Suprapubic skin (tissue), 4 donors: ENCODE measurements around the gene ICAM2. TPM values are rescaled to one million over a fixed set of nuclear protein-coding genes. Genes with fewer than 3 reads are reported as not detected.

Source experiments
- DNase-seq, 2 donors: peaks; one replicate each; pipeline ENCODE4 v3.0.0-alpha.2; 2019; ENCODE audit warnings: low spot score in 2 of 2
- H3K27ac ChIP-seq: fragments of 200-600 bp; sonication (generic); one replicate; pipeline ENCODE4 v1.5.1; 2019
- H3K27me3 ChIP-seq: fragments of 200-600 bp; sonication (generic); one replicate; pipeline ENCODE4 v1.5.1; 2019
- H3K36me3 ChIP-seq: fragments of 200-600 bp; sonication (generic); one replicate; pipeline ENCODE4 v1.5.1; 2019
- H3K4me1 ChIP-seq: fragments of 200-600 bp; sonication (generic); one replicate; pipeline ENCODE4 v1.5.1; 2019
- H3K4me3 ChIP-seq: fragments of 200-600 bp; sonication (generic); one replicate; pipeline ENCODE4 v1.5.1; 2019; ENCODE audit warnings: mild to moderate bottlenecking
- H3K9me3 ChIP-seq: fragments of 200-600 bp; sonication (generic); one replicate; pipeline ENCODE4 v1.5.1; 2019
- CTCF ChIP-seq, 2 donors: fragments of 200-600 bp in 1 of 2; fragments of 450-650 bp in 1 of 2; sonication (generic) in 1 of 2; IDR thresholded peaks; one replicate each; pipeline ENCODE4 v1.5.1; 2016 to 2019; ENCODE audit warnings: antibody characterized with exemption in 2 of 2, mild to moderate bottlenecking in 1 of 2, moderate library complexity in 1 of 2
- EP300 ChIP-seq: sonication (generic); formaldehyde crosslinking; IDR thresholded peaks from one replicate; pipeline ENCODE4 v1.6.1; 2017; ENCODE audit warnings: antibody characterized with exemption
- POLR2A ChIP-seq, 2 donors: fragments of 450-650 bp; IDR thresholded peaks; one replicate each; pipeline ENCODE4 v1.6.1; 2017; ENCODE audit warnings: antibody characterized with exemption in 2 of 2, mild to moderate bottlenecking in 2 of 2, moderate library complexity in 2 of 2
- POLR2AphosphoS5 ChIP-seq, 3 donors: sonication (generic); formaldehyde crosslinking; IDR thresholded peaks; one replicate each; pipeline ENCODE4 v1.6.1; 2017; ENCODE audit warnings: antibody characterized with exemption in 3 of 3
- WGBS: methylation state at CpG from one replicate; pipeline ENCODE4 v1.1.5; 2018; 5-methylcytosine and 5-hydroxymethylcytosine counted together
- total RNA-seq, 4 donors: library from RNA; depleted of rRNA; stranded (reverse); fragments of >200 nt; gene quantifications; one replicate each; pipeline ENCODE4 v1.1.0, GENCODE V29; 2016

The ICAM2 gene
- total RNA-seq, 4 donors from 2014 or later: 8.4 to 32.5 (median 14.9) TPM

GRCh38 chr17:64055183-64056142, 35.0 kb upstream of the ICAM2 start:
- peaks cover 92% of the 10 kb centered on the region for H3K36me3 ChIP-seq
- 91% methylated on average over 19 of the region's 22 CpGs for WGBS

GRCh38 chr17:64054304-64054703, 33.9 kb upstream of the ICAM2 start:
- Histone ChIP-seq H3K9me3 (no peaks in the 10 kb centered on the region), H3K4me1 (no peaks in the 10 kb centered on the region), H3K36me3 (peaks cover 94% of the 10 kb centered on the region), H3K27ac (no peak overlapping the region), H3K4me3 (no peak overlapping the region), H3K27me3 (no peaks in the 10 kb centered on the region)
- DNase-seq: no peak
- TF ChIP-seq CTCF (IDR thresholded peaks at IDR 0.05) (no peak), POLR2A (IDR thresholded peaks at IDR 0.05) (no peak), POLR2AphosphoS5 (IDR thresholded peaks at IDR 0.05) (no peak), EP300 (no peak)
- 95% methylated on average over 16 of the region's 21 CpGs for WGBS

More at GRCh38 chr17:64055183-64056142, 35.0 kb upstream of the ICAM2 start:
- no peak overlapping the region for H3K27ac ChIP-seq
- TF ChIP-seq POLR2AphosphoS5 (IDR thresholded peaks at IDR 0.05): no peak
- H3K4me3 ChIP-seq: no peak overlapping the region
- H3K4me1 ChIP-seq: no peaks in the 10 kb centered on the region
- H3K27me3 ChIP-seq: no peaks in the 10 kb centered on the region
- DNase-seq: no peak
- no peaks in the 10 kb centered on the region for H3K9me3 ChIP-seq

GRCh38 chr17:64053101-64053500, 32.7 kb upstream of the ICAM2 start:
- H3K27me3 ChIP-seq: no peaks in the 10 kb centered on the region
- WGBS: 87% methylated on average over 10 of the region's 10 CpGs
- no peak for TF ChIP-seq CTCF (IDR thresholded peaks at IDR 0.05)
- no peak for TF ChIP-seq EP300
- no peak for TF ChIP-seq POLR2AphosphoS5 (IDR thresholded peaks at IDR 0.05)
- no peak for TF ChIP-seq POLR2A (IDR thresholded peaks at IDR 0.05)
- H3K4me3 ChIP-seq: no peak overlapping the region
- H3K36me3 ChIP-seq: peaks cover 100% of the 10 kb centered on the region
- DNase-seq: no peak
- no peaks in the 10 kb centered on the region for H3K4me1 ChIP-seq
- H3K9me3 ChIP-seq: no peaks in the 10 kb centered on the region
- no peak overlapping the region for H3K27ac ChIP-seq

GRCh38 chr17:64051153-64051552, 30.7 kb upstream of the ICAM2 start:
- H3K9me3 ChIP-seq: no peaks in the 10 kb centered on the region
- TF ChIP-seq POLR2AphosphoS5 (IDR thresholded peaks at IDR 0.05) (no peak), EP300 (no peak), CTCF (IDR thresholded peaks at IDR 0.05) (no peak), POLR2A (IDR thresholded peaks at IDR 0.05) (no peak)
- no peaks in the 10 kb centered on the region for H3K27me3 ChIP-seq
- no peak overlapping the region for H3K4me3 ChIP-seq
- peaks cover 98% of the 10 kb centered on the region for H3K36me3 ChIP-seq
- H3K27ac ChIP-seq: no peak overlapping the region
- WGBS: 39% methylated on average over 1 of the region's 1 CpG
- no peaks in the 10 kb centered on the region for H3K4me1 ChIP-seq
- no peak for DNase-seq

- H3K4me1 ChIP-seq: no peaks in the 10 kb centered on the region
- no peaks in the 10 kb centered on the region for H3K27me3 ChIP-seq
- no peak overlapping the region for H3K4me3 ChIP-seq
- no peaks in the 10 kb centered on the region for H3K9me3 ChIP-seq
- WGBS: 86% methylated on average over 9 of the region's 9 CpGs
- TF ChIP-seq POLR2AphosphoS5 (IDR thresholded peaks at IDR 0.05) (no peak), POLR2A (IDR thresholded peaks at IDR 0.05) (no peak), CTCF (IDR thresholded peaks at IDR 0.05) (no peak), EP300 (no peak)
- DNase-seq: peak in 1 of 2 donors; percentile 39
- H3K27ac ChIP-seq: no peak overlapping the region
- H3K36me3 ChIP-seq: peaks cover 98% of the 10 kb centered on the region
Observed at GRCh38 chr17:64048805-64049204, 28.4 kb upstream of the ICAM2 start.
